Stimulated activated CD8-positive, alpha-beta memory T cell treated with anti-CD3 and anti-CD28 coated beads, Interleukin-15, amount 100 ng/mL, for 4 hours (primary cell): ENCODE results near the gene PYM1.

ENCODE experiments used
- DNase-seq, 2 donors: peaks; one replicate each; pipeline ENCODE4 v3.0.0-alpha.2; 2020; ENCODE audit warnings: low read depth in 2 of 2

PYM1 gene

GRCh38 chr12:55927588-55928502 lies at the start of gene PYM1:
PYM1 (minus strand) TSS chr12:55927894; CDS start chr12:55927761, 133 bp downstream.
- peak in 1 of 2 donors; percentile 36 for DNase-seq

DNA sequence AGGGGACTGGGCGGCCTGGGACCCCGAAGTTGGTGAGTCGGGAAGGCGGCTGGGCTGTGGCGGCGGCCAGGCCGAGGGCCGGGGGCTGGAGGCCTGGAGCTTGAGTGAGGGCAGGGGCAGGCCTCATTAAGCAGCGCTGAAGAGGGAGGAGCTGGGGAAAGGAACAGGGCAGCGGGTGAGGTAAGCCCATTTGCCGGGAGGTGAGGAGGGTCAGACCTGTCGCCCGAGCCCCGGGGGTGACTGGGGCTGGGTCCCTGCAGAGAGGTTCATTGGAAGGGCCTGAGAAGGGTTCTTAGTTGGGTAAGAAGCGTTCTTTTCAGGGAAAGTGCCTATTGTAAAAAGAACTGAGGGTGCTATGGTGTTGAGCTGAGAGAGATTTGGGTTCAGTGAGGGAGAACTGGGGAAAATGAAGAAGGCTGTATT lies 46.6 kb upstream of the PYM1 start:
- no peak for DNase-seq

- peak; percentile 94 to 98 for DNase-seq
These were observed 46.1 kb upstream of the PYM1 start, which contains the start of gene RAB5B for GRCh38 chr12:55973599-55974307. RAB5B (plus strand) TSS chr12:55974078; CDS start chr12:55986961, 12,883 bp downstream.

DNA sequence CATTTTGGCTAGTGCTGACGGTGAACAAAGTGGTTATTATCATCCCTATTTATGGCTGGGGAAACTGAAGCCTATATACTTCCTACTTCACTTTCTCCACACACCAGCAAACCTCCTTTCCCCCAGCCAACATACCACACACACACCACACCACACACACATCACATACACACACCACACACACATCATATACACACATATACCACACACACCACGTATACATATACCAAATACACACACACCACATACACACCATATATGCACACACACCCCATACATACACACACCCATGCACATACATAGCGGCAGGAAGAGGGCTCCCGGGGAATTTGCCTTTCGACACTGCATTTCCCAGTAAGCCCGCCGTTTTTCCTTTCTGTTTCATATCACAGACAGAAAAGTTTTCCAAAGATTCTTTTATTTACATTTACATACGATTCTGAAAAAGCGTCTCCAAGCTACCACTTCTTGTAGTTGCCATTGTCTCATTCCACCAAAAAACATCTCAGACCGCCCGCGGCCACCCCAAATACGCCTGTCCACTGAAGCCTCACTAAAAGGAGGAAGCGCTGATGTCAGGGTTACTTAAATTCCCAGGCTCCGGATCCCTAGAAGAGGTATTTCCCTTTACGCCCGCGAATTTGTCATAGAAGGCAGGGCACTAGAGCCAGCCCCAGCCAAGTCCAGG lies 45.4 kb upstream of the PYM1 start:
- no peak for DNase-seq

DNA sequence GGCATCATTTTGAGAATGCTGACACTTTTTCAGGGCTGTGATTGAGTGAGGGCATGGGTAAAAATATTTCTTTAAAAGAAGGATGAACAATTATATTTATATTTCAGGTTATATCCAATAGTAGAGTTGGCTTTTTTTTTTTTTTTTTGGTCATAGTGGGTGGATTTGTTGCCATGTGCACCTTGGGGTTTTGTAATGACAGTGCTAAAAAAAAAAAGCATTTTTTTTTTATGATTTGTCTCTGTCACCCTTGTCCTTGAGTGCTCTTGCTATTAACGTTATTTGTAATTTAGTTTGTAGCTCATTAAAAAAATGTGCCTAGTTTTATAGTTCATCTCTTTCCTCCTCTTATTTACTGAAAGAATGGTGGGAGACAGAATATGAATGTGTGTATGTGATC lies 44.8 kb upstream of the PYM1 start:
- DNase-seq: no peak

DNA sequence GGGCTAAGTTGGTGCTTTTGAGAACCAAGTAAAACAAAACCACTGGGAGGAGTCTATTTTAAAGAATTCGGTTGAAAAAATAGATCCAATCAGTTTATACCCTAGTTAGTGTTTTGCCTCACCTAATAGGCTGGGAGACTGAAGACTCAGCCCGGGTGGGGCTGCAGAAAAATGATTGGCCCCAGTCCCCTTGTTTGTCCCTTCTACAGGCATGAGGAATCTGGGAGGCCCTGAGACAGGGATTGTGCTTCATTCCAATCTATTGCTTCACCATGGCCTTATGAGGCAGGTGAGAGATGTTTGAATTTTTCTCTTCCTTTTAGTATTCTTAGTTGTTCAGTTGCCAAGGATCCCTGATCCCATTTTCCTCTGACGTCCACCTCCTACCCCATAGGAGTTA lies 44.3 kb upstream of the PYM1 start:
- no peak for DNase-seq

- no peak for DNase-seq
These were observed 43.1 kb upstream of the PYM1 start for GRCh38 chr12:55970775-55971174.

GRCh38 chr12:55969356-55969755 lies 41.7 kb upstream of the PYM1 start:
- DNase-seq: no peak

DNA sequence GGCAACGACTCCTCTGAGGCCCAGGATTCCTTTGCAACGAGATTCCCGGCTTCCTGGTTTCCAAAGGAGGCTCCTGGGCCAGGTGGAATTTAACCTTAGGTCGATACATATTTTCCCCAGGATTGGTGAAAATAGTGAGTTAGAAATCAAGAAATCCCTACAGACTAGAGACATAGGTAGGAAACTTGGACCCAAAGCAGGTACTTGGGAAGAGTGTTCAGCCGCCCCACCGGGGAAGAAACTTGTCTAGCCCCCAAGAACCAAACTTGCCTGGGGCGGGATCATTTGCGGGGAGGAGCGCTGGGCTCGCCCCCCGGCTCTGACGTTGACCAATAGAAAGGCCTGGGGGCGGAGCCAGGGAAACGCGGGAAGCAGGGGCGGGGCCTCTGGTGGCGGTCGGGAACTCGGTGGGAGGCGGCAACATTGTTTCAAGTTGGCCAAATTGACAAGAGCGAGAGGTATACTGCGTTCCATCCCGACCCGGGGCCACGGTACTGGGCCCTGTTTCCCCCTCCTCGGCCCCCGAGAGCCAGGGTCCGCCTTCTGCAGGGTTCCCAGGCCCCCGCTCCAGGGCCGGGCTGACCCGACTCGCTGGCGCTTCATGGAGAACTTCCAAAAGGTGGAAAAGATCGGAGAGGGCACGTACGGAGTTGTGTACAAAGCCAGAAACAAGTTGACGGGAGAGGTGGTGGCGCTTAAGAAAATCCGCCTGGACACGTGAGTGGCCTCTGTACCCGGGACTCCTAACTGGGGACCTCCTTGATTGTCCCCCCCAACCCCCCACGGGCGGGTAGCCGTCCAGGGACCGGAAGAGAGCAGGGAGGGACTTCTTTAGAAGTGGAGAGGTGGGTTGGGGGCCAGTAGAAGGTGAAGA lies 39.0 kb upstream of the PYM1 start, which contains the start of gene CDK2:
Gene CDK2, plus strand, starts transcription at position 423 of the 874 bp plus-strand sequence. Its CDS starts 179 bp downstream, at position 602.
- DNase-seq: peak; percentile 79 to 82

DNA sequence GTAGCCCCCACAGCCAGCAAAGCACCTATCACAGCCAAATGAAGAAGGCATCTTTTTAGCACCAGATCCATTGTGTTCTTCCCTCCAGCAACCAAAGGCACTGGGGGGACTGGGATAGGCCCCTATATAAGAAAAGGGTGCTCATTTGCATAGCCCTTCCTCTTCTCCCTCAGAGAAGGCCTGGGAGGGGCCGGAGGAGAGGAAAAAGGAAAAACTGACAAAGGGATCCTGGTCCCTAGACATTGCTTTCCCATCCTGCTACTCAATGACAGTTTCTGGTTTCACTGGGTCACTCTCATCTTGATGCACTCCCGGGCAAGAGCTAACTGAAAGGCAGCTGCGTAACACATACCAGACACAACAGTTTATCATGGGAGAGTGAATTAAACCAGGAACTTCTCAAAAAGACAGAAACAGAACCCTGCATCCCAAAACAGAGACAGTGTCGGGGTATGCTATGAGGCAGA lies 38.3 kb upstream of the PYM1 start, which contains the start of gene PMEL:
Gene PMEL, minus strand, starts transcription at position 102 of the 467 bp plus-strand sequence. Its CDS starts 31 bp downstream, at position 71.
- no peak for DNase-seq

- no peak for DNase-seq
These were observed 37.5 kb upstream of the PYM1 start for GRCh38 chr12:55965240-55965639.

DNA sequence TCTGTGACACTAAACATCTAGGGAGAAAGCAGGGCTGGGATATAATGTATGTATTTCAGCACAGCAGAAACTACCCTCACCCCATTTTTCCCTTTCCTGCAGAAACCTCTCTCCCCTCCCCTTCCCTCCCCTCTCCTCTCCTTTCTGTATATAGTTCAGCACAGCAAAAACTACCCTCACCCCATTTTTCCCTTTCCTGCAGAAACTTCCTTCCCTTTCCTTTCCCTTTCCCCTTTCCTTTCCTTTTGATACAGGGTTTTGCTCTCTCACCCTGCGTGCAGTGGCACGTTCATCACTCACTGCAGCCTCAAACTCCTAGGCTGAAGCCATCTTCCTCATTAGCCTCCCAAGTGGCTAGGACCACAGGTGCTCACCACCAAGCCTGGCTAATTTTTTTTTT lies 36.1 kb upstream of the PYM1 start:
- DNase-seq: no peak

DNA sequence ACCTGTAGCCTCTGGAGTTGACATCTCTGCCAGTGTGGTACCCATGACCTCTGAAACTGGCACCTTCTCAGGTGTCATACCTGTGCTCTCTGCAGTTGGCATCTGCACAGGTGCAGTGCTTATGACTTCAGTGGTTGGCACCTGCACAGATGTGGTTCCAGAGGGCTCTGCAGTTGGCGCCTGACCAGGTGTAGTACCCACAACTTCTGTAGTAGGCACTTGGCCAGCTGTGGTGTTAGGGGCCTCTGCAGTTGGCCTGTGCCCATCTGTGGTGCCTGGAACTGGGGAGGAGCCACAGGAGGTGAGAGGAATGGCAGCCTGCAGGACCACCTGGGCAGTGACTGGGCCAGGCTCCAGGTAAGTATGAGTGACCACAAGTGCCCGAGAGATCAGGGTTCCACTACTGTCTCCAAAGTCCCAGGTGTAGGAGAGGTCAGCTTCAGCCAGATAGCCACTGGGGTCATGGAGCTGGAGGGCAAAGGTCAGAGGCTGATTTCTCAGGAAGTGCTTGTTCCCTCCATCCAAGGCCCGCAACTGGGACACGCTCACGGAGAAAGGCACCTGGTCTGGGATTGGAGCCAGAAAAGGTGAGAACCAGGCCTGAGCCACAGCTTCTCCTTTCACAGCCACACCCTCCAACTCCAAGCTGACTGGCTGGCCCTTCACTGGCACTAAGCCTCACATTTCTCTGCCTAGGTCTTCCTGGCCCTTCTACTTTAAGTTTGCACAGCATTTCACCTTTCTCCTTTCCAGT lies 29.6 kb upstream of the PYM1 start:
- DNase-seq: no peak

GRCh38 chr12:55955800-55956508 lies 28.3 kb upstream of the PYM1 start:
- DNase-seq: no peak

GRCh38 chr12:55955344-55955743 lies 27.6 kb upstream of the PYM1 start:
- no peak for DNase-seq

GRCh38 chr12:55946553-55946952 lies 18.9 kb upstream of the PYM1 start:
- no peak for DNase-seq

DNA sequence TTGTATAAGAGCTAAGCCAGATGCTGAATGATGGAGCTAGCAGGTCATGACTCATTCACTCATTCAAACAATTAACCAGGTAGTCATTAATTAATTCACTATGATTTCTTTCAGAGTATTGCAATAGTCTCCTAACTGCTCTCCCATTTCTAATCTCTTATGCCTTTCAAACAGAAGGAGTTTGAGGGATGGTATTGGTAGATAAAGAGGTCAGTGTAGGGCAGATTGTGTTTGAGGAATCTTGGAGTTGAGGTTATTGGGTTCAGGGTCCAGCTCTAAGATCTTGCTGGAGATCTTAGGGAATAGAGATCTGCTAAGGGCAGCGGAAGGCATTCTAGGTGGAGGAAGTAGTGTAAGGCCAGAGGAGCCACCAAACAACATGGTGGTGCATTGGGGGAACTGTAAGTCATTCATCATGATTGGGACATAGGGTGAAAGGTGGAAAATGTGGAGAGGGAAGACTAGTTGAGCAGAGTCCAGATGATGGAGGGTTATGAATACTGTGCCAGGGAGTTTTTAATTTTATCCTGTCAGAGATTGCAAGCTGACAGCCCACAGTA lies 15.0 kb upstream of the PYM1 start:
- DNase-seq: no peak

GRCh38 chr12:55942055-55942454 lies 14.4 kb upstream of the PYM1 start:
- DNase-seq: no peak
